SK-N-MC (cell line): Measurements from ENCODE around the gene HES7.
A peak's percentile ranks its signal among the peaks of the same experiment; 100 is the strongest.

Experiments used
- DNase-seq: peaks from one replicate; pipeline ENCODE4 v3.0.0-alpha.2; 2011; ENCODE audit warnings: low read depth, low spot score
- H3K27ac ChIP-seq: fragments of 200-600 bp; sonication (generic); 2 replicates; pipeline ENCODE4 v1.5.1; 2016; ENCODE audit warnings: mixed run types
- H3K36me3 ChIP-seq: fragments of 200-600 bp; sonication (generic); 2 replicates; pipeline ENCODE4 v1.6.1; 2017; ENCODE audit warnings: antibody characterized with exemption, low read length, mixed read lengths; ENCODE audit not compliant: insufficient read depth
- H3K4me3 ChIP-seq: fragments of 200-600 bp; sonication (generic); 2 replicates; pipeline ENCODE4 v1.5.1; 2016
- H3K9ac ChIP-seq: fragments of 200-600 bp; sonication (generic); 2 replicates; pipeline ENCODE4 v1.8.0; 2017; ENCODE audit warnings: mixed run types, mixed read lengths; ENCODE audit not compliant: insufficient read length
- H3K9me3 ChIP-seq: fragments of 200-600 bp; sonication (generic); 2 replicates; pipeline ENCODE4 v1.6.1; 2017; ENCODE audit warnings: low read depth, mild to moderate bottlenecking, antibody characterized with exemption, low read length, moderate library complexity, mixed read lengths
- EZH2 ChIP-seq: fragments of 200-600 bp; sonication (generic); IDR thresholded peaks from one replicate; pipeline ENCODE4 v1.6.1; 2017; ENCODE audit warnings: antibody characterized with exemption
- FOXP2 ChIP-seq: optimal IDR thresholded peaks from 2 replicates; pipeline ENCODE3; 2011; ENCODE audit warnings: mild to moderate bottlenecking, moderate library complexity; ENCODE audit not compliant: insufficient read depth; ENCODE audit errors: extremely low read length, control extremely low read depth
- POLR2AphosphoS5 ChIP-seq: IDR thresholded peaks from 2 replicates; pipeline ENCODE4 v1.6.1; 2012; ENCODE audit warnings: mild to moderate bottlenecking, low read depth, low read length, borderline replicate concordance

HES7 gene

DNA sequence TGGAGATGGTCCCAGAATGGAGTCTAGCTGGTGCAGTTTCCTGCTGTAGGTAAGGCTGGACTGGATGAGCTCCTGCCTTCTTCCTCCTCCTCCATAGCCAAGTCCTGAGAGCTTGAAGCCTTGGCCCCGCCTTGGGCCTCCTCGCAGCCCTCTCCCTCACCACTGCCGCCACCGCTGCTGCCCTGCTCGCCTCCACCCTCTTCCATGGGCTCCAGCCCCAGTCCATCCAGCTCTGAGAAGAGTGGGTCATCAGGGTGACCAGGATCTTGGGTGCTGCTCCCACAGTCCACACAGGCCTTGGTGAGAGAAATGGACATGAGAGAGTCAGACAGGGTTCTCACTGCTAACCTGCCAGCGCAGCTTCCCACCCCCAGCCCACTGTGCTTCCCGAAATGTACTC, 17.1 kb upstream of the HES7 start:
- TF ChIP-seq POLR2AphosphoS5, result no peak
- Histone ChIP-seq H3K9ac (no peak overlapping the region), H3K36me3 (peaks cover 7% of the 10 kb centered on the region; the same call in 1 of the 2 replicates), H3K27ac (no peak overlapping the region), H3K4me3 (no peak overlapping the region), H3K9me3 (no peaks in the 10 kb centered on the region)
- no peak for DNase-seq

DNA sequence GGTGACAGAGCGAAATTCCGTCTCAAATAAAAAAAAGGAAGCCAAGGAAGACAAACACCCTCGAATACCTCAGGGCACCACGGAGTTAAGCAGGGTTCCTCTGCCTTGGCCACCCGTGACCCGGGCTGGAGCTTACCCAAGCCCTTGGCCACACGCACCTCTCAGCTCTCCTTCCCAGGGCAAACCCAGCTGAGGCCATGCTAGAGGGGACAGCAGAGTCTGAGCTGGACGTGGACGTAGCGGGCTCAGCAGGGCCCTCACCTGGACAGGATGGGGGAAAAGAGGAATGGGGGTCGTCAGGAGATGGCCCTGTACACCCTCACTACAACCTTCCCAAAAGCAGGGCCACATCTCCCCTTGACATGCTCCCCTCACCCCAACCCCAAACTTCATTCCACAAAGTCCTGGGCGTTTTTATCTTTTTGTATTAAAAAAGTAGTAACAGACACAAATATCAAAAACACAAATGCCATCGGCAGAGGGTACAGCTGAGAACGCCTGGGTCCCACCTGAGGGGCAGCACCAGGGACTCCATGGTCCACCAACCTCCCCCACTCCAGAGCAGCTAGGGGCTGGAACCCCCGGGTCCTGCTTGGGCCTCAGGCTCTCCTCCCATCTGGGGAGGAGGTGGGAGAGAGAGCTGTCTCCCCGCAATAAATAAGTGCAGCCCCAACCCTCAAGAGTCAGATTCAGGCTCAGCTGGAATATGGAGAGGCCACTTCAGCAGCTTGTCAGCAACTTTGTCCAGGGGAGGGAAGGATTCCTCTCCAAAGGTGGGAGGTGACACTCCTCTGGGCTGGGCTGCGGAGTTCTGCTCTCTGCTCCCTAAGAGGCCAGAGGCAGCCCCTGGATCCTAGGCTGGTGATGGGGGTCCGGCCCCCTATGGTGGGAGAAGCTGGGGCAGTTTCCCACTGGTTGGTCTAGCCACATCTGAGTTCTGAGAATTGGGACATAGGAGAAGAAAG, 16.4 kb upstream of the HES7 start:
- Histone ChIP-seq H3K36me3 (peaks cover 4% of the 10 kb centered on the region; the same call in 1 of the 2 replicates), H3K4me3 (no peak overlapping the region), H3K9me3 (no peaks in the 10 kb centered on the region), H3K27ac (no peak overlapping the region), H3K9ac (no peak overlapping the region)
- no peak for DNase-seq
- TF ChIP-seq FOXP2 (no peak), POLR2AphosphoS5 (no peak), EZH2 (no peak)

DNA sequence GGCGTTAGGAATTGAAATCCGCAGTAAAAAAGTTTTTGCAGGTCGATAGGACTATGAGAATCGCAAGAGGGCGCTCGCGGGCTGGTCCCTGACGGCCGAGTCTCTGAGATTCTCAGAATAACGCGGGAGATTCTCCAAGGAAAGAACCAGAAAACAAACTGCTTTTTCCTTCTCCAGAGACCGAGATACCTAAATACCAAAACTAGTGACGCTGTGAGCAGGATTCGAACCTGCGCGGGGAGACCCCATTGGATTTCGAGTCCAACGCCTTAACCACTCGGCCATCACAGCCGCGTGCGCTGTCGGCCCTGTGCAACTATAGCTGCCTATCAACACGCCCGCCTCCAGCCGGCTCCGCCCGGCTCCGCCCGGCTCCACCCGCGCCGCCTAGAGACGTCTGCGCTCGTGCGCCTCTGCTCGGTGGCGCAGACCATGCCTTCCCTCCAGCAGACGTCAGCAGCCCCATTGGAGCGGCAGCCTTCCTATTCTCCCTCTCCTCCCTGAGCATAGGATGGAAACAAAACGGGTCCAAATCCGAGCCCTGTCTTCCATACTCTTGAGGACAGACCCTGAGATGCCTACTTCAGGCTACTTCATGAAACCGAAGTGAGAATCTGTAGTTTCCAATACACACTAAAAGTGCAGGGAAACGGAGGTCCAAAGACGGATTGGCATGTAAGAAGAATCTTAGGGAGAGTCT, 14.9 kb upstream of the HES7 start:
- Histone ChIP-seq H3K9ac (peak overlapping the region; percentile 82), H3K9me3 (no peaks in the 10 kb centered on the region), H3K4me3 (peak overlapping the region; percentile 90), H3K36me3 (peaks cover 4% of the 10 kb centered on the region; the same call in 1 of the 2 replicates), H3K27ac (peak overlapping the region; percentile 93)
- TF ChIP-seq EZH2, result no peak
- TF ChIP-seq POLR2AphosphoS5, result peak; percentile 51
- DNase-seq, result peak; percentile 92

DNA sequence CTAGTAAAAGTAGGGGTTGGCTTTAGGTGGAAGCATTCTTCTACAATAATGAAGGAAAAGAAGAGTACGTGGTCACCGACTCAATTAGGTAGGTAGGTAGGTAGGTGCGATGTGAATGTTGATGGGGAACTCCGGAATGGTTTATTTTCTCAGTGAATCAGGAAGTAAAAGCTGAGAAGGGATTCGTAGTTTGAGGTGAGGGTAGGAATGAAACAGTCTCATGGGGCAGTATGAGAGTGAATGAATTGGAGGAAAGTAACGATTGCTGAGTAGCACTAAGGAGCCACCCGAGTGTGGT, 14.4 kb upstream of the HES7 start:
- Histone ChIP-seq H3K36me3 (peaks cover 4% of the 10 kb centered on the region; the same call in 1 of the 2 replicates), H3K9me3 (no peaks in the 10 kb centered on the region), H3K27ac (no peak overlapping the region; the same call in 1 of the 2 replicates), H3K9ac (peak overlapping the region; percentile 81), H3K4me3 (peak overlapping the region; percentile 90)
- DNase-seq, result no peak
- TF ChIP-seq FOXP2, result no peak
- TF ChIP-seq POLR2AphosphoS5, result no peak
- TF ChIP-seq EZH2, result no peak

DNA sequence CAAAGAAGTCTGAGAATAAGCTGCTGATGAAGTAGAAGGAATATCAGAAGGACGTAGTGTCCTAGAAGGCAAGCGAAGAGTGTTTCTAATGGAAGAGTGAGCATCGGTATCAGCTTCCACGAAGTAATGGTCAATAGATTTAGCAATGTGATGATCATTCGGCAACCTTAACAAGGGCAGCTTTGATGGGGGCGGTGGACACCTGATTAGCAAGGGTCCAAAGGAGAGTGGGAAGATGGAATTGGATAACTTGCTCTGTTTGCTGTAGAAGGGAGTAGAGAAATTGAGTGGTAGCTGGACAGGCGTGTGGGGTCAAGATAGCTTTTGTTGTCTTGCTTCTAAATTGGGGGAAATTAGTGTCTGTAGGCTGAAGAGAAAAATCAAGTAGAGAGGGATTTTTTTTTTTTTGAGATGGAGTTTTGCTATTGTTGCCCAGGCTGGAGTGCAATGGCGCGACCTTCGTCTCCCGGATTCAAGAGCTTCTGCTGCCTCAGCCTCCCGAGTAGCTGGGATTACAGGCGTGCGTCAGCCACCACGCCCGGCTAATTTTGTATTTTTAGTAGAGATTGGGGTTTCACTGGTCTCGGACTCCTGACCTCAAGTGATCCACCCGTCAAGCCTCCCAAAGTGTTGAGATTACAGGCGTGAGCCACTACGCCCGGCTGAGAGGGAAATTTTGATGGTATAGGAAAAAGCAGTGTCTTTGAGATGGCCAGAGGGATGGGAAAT, 13.9 kb upstream of the HES7 start:
- no peak overlapping the region; the same call in 1 of the 2 replicates for H3K27ac ChIP-seq
- peak overlapping the region; percentile 90 for H3K4me3 ChIP-seq
- DNase-seq, result no peak
- H3K36me3 ChIP-seq, result peaks cover 4% of the 10 kb centered on the region; the same call in 1 of the 2 replicates
- TF ChIP-seq FOXP2 (no peak), EZH2 (no peak), POLR2AphosphoS5 (no peak)
- H3K9ac ChIP-seq, result peak overlapping the region; percentile 81
- no peaks in the 10 kb centered on the region for H3K9me3 ChIP-seq

DNA sequence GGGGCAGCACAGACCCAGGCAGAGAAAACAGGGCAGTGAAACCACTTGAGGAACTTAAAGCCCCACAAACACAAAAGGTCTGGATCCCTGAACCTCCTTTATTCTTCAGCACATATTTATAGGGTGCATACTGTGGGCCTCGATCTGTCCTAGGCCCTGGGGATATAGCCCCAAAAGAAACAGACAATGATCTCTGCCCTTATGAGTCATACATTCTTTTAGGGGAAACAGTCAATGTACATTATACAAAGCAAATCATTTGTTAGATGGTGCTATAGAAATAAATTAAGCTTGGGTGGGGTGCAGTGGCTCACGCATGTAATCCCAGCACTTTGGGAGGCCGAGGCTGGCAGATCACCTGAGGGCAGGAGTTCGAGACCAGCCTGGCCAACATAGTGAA, 10.0 kb upstream of the HES7 start:
- no peak overlapping the region for H3K27ac ChIP-seq
- H3K4me3 ChIP-seq, result no peak overlapping the region
- no peak overlapping the region for H3K9ac ChIP-seq
- no peaks in the 10 kb centered on the region for H3K9me3 ChIP-seq
- TF ChIP-seq EZH2 (no peak), FOXP2 (no peak), POLR2AphosphoS5 (no peak)
- no peak for DNase-seq
- H3K36me3 ChIP-seq, result no peaks in the 10 kb centered on the region

DNA sequence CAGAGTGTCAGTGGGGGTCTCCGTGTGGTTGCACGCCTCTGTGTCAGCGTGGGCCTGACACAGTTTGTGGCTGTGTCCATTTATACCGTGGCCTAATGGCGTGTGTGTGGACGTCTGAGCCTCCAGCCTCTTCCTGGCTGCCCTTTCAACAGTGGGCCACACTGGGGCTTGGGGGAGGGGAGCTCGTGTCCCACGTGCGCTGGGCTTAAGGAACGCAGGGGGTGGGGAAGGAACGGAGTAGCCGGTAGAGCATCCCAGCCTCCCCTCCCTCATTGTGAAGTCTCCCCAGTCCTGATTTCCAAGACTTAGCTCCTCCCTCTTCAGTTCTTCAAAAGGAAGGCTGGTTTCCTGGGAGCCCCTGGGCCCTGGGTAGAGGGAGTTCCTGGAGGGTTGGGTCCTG, 9.5 kb upstream of the HES7 start:
- H3K27ac ChIP-seq, result no peak overlapping the region
- H3K9me3 ChIP-seq, result no peaks in the 10 kb centered on the region
- no peaks in the 10 kb centered on the region for H3K36me3 ChIP-seq
- no peak for DNase-seq
- no peak overlapping the region for H3K9ac ChIP-seq
- no peak for TF ChIP-seq EZH2
- TF ChIP-seq FOXP2, result no peak
- no peak overlapping the region for H3K4me3 ChIP-seq

DNA sequence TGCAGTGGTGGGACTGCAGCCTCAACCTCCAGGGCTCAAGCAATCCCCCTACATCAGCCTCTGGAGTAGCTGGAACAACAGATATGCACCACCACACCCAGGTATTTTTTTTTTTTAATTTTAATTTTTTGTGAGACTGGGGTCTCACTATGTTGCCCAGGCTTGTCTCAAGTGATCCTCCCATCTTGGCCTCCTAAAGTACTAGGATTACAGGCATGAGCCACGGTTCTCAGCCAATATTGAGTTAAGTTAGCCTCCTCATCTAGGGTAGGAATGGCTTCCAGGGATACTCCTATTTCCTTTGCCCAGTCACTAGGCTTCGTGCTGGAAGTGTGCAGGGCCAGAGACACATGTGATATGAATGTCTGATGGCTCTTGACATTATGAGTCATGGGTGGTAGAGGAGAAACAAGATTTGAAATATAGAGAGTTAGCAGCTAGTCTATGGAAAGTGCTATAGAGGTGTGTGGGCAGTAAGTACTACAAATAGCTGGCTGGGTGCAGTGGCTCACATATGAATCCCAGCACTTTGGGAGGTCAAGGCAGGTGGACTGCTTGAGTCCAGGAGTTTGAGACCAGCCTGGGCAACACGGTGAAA, 8.0 kb upstream of the HES7 start:
- Histone ChIP-seq H3K4me3 (no peak overlapping the region), H3K36me3 (no peaks in the 10 kb centered on the region), H3K27ac (no peak overlapping the region), H3K9me3 (no peaks in the 10 kb centered on the region), H3K9ac (no peak overlapping the region)
- DNase-seq, result no peak
- TF ChIP-seq EZH2 (no peak), FOXP2 (no peak), POLR2AphosphoS5 (no peak)
